Measurements from ENCODE around the gene SPATA3. TPM values are rescaled to one million over a fixed set of nuclear protein-coding genes. Genes with fewer than 3 reads are reported as not detected.

Gene SPATA3
- polyA plus RNA-seq, 1 donor (not counting 4 experiments of a cell fraction or from before 2014, with no cell fraction given): not detected

- Histone ChIP-seq H3K9me1 (ENCODE audit: control insufficient read depth, extremely low read depth, insufficient read depth, low read length) (no peaks in the 10 kb centered on the region), H3K36me3 (ENCODE audit: control insufficient read depth in 2 of 2, extremely low read depth in 1 of 2, insufficient read depth in 2 of 2, low read length in 2 of 2) (no peaks in the 10 kb centered on the region), H3K9me3 (ENCODE audit: control insufficient read depth, low read depth, low read length) (no peaks in the 10 kb centered on the region), H3K79me2 (ENCODE audit: control insufficient read depth, insufficient read depth, low read length) (no peaks in the 10 kb centered on the region), H3K4me3 (ENCODE audit: control insufficient read depth in 2 of 3, extremely low read depth in 1 of 3, insufficient read depth in 2 of 3, low read depth in 1 of 3, low read length in 3 of 3) (no peak overlapping the region), H3K4me2 (ENCODE audit: control insufficient read depth, extremely low read depth, insufficient read depth, low read depth, low read length) (no peak overlapping the region), H4K20me1 (ENCODE audit: control insufficient read depth, extremely low read depth, insufficient read depth, low read length) (no peaks in the 10 kb centered on the region), H3K9ac (ENCODE audit: control insufficient read depth, extremely low read depth, insufficient read depth, low read length) (no peak overlapping the region), H3K27me3 (ENCODE audit: control insufficient read depth, extremely low read depth, insufficient read depth, low read length) (peaks cover 4% of the 10 kb centered on the region), H2AFZ (ENCODE audit: control insufficient read depth, low read length) (no peak overlapping the region), H3K4me1 (ENCODE audit: control insufficient read depth, extremely low read depth, insufficient read depth, low read length) (peaks cover 5% of the 10 kb centered on the region), H3K27ac (ENCODE audit: control insufficient read depth, insufficient read depth, low read length) (no peak overlapping the region)
- DNase-seq (ENCODE audit: low read depth, low spot score) (no peak), FAIRE-seq (no peak)
- no peak for TF ChIP-seq CTCF (optimal IDR thresholded peaks at IDR 0.05 in 1 of 3, IDR thresholded peaks at IDR 0.05 in 1 of 3, conservative IDR thresholded peaks at IDR 0.05 in 1 of 3; ENCODE audit: extremely low read depth in 1 of 3, insufficient read depth in 2 of 3, low read length in 3 of 3)
- TF ChIP-seq EZH2 (IDR thresholded peaks at IDR 0.05; ENCODE audit: low read length): no peak
- dilution Hi-C loops (cut with MboI; ENCODE audit: extremely low pct_ligation_motif_present, low sequenced_read_pairs): no loop called here
Measured at GRCh38 chr2:230972046-230972445, 23.9 kb upstream of the SPATA3 start.

GRCh38 chr2:230974096-230974913 lies 21.6 kb upstream of the SPATA3 start:
- Histone ChIP-seq H3K9me3 (ENCODE audit: control insufficient read depth, low read depth, low read length) (no peaks in the 10 kb centered on the region), H3K79me2 (ENCODE audit: control insufficient read depth, insufficient read depth, low read length) (no peaks in the 10 kb centered on the region), H3K9ac (ENCODE audit: control insufficient read depth, extremely low read depth, insufficient read depth, low read length) (no peak overlapping the region), H3K4me2 (ENCODE audit: control insufficient read depth, extremely low read depth, insufficient read depth, low read depth, low read length) (peak overlapping the region; percentile 45), H4K20me1 (ENCODE audit: control insufficient read depth, extremely low read depth, insufficient read depth, low read length) (no peaks in the 10 kb centered on the region), H3K27me3 (ENCODE audit: control insufficient read depth, extremely low read depth, insufficient read depth, low read length) (no peaks in the 10 kb centered on the region), H3K36me3 (ENCODE audit: control insufficient read depth in 2 of 2, extremely low read depth in 1 of 2, insufficient read depth in 2 of 2, low read length in 2 of 2) (no peaks in the 10 kb centered on the region), H3K4me1 (ENCODE audit: control insufficient read depth, extremely low read depth, insufficient read depth, low read length) (peaks cover 5% of the 10 kb centered on the region), H3K27ac (ENCODE audit: control insufficient read depth, insufficient read depth, low read length) (no peak overlapping the region), H2AFZ (ENCODE audit: control insufficient read depth, low read length) (peak overlapping the region; percentile 66), H3K4me3 (ENCODE audit: control insufficient read depth in 2 of 3, extremely low read depth in 1 of 3, insufficient read depth in 2 of 3, low read depth in 1 of 3, low read length in 3 of 3) (no peak overlapping the region), H3K9me1 (ENCODE audit: control insufficient read depth, extremely low read depth, insufficient read depth, low read length) (no peaks in the 10 kb centered on the region)
- DNase-seq (ENCODE audit: low read depth, low spot score) (no peak), FAIRE-seq (no peak)
- dilution Hi-C loops (cut with MboI; ENCODE audit: extremely low pct_ligation_motif_present, low sequenced_read_pairs): no loop called here
- TF ChIP-seq EZH2 (IDR thresholded peaks at IDR 0.05; ENCODE audit: low read length): no peak

All from keratinocyte (primary cell).